Measurements from ENCODE around the gene FANCC.

GRCh38 chr9:95350266-95350665 lies 32.8 kb upstream of the FANCC start:
- TF ChIP-seq, protein P1, sequence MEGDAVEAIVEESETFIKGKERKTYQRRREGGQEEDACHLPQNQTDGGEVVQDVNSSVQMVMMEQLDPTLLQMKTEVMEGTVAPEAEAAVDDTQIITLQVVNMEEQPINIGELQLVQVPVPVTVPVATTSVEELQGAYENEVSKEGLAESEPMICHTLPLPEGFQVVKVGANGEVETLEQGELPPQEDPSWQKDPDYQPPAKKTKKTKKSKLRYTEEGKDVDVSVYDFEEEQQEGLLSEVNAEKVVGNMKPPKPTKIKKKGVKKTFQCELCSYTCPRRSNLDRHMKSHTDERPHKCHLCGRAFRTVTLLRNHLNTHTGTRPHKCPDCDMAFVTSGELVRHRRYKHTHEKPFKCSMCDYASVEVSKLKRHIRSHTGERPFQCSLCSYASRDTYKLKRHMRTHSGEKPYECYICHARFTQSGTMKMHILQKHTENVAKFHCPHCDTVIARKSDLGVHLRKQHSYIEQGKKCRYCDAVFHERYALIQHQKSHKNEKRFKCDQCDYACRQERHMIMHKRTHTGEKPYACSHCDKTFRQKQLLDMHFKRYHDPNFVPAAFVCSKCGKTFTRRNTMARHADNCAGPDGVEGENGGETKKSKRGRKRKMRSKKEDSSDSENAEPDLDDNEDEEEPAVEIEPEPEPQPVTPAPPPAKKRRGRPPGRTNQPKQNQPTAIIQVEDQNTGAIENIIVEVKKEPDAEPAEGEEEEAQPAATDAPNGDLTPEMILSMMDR (IDR thresholded peaks at IDR 0.05; ENCODE audit: borderline replicate concordance, extremely low read depth, low read length, poor library complexity, severe bottlenecking) = no peak
- no peak for TF ChIP-seq EZH2 (IDR thresholded peaks at IDR 0.05; ENCODE audit: borderline replicate concordance, low read depth, low read length, severe bottlenecking)

Data from DND-41 (cell line).